Measurements from ENCODE around the gene TP63.

- TF ChIP-seq CTCF (IDR thresholded peaks at IDR 0.05) (no peak), ZFX (IDR thresholded peaks at IDR 0.05; ENCODE audit: borderline replicate concordance) (no peak)
Measured at GRCh38 chr3:189776149-189776824, 145.1 kb downstream of the TP63 start.
